Fibroblast of lung (primary cell): Measurements from ENCODE around the gene WDFY2. TPM values are rescaled to one million over a fixed set of nuclear protein-coding genes. Genes with fewer than 3 reads are reported as not detected.

Experiments
- DNase-seq, 2 donors: peaks; one replicate each; pipeline versions ENCODE4 v3.0.0 to v3.0.0-alpha.2; 2010; ENCODE audit warnings: low read depth in 2 of 2
- H2AFZ ChIP-seq: 2 replicates; pipeline ENCODE4 v1.5.1; 2012; ENCODE audit warnings: low read length, control low read depth, inconsistent platforms
- H3K27ac ChIP-seq: 2 replicates; pipeline ENCODE4 v1.5.1; 2011; ENCODE audit warnings: low read length, control low read depth; ENCODE audit not compliant: insufficient read depth
- H3K27me3 ChIP-seq: 2 replicates; pipeline ENCODE4 v1.5.1; 2011; ENCODE audit warnings: mild to moderate bottlenecking, low read length; ENCODE audit not compliant: control insufficient read depth, insufficient read depth
- H3K36me3 ChIP-seq: 2 replicates; pipeline ENCODE4 v1.5.1; 2011; ENCODE audit warnings: low read length; ENCODE audit not compliant: control insufficient read depth, insufficient read depth
- H3K4me1 ChIP-seq: 2 replicates; pipeline ENCODE4 v1.5.1; 2011; ENCODE audit warnings: low read length; ENCODE audit not compliant: control insufficient read depth, insufficient read depth; ENCODE audit errors: extremely low read depth
- H3K4me2 ChIP-seq: 2 replicates; pipeline ENCODE4 v1.5.1; 2011; ENCODE audit warnings: low read length, control low read depth; ENCODE audit not compliant: insufficient read depth; ENCODE audit errors: extremely low read depth
- H3K4me3 ChIP-seq, 4 experiments: fragments of 200-600 bp in 1 of 4; sonication (generic) in 1 of 4; replicated peaks in 1 of 4; 2 replicates each; pipeline ENCODE4 v1.5.1; 2011 to 2016; ENCODE audit warnings: low read length in 4 of 4, low read depth in 3 of 4, mild to moderate bottlenecking in 3 of 4, control low read depth in 2 of 4, inconsistent platforms in 1 of 4, mixed read lengths in 1 of 4; ENCODE audit not compliant: insufficient read depth in 1 of 4; ENCODE audit errors: control extremely low read depth in 1 of 4
- H3K79me2 ChIP-seq: 2 replicates; pipeline ENCODE4 v1.5.1; 2012; ENCODE audit warnings: mild to moderate bottlenecking, low read length, inconsistent platforms; ENCODE audit not compliant: control insufficient read depth, insufficient read depth
- H3K9ac ChIP-seq: 2 replicates; pipeline ENCODE4 v1.5.1; 2011; ENCODE audit warnings: mild to moderate bottlenecking, low read length, control low read depth; ENCODE audit not compliant: insufficient read depth
- H3K9me3 ChIP-seq: 2 replicates; pipeline ENCODE4 v1.5.1; 2012; ENCODE audit warnings: low read depth, low read length; ENCODE audit not compliant: control insufficient read depth, insufficient read depth
- H4K20me1 ChIP-seq: 2 replicates; pipeline ENCODE4 v1.5.1; 2011; ENCODE audit warnings: low read length; ENCODE audit not compliant: control insufficient read depth, insufficient read depth; ENCODE audit errors: extremely low read depth
- EZH2 ChIP-seq: IDR thresholded peaks from 2 replicates; pipeline ENCODE4 v1.5.1; 2012; ENCODE audit warnings: low read length, control low read depth, mild to moderate bottlenecking; ENCODE audit errors: missing control alignments
- polyA plus RNA-seq, 2 donors: library from polyadenylated mRNA; depleted of rRNA in 1 of 2; stranded (reverse) in 1 of 2; unstranded in 1 of 2; fragments of >200 nt; gene quantifications; 2 replicates each; pipeline ENCODE4 v1.2.1, GENCODE V29; 2011 to 2012; ENCODE audit warnings: missing spikeins in 1 of 2
- total RNA-seq: library from RNA; depleted of rRNA; stranded (reverse); fragments of >200 nt; gene quantifications from 2 replicates; pipeline ENCODE4 v1.2.1, GENCODE V29; 2014
- TF ChIP-seq, protein P1 (sequence below), 2 donors: IDR thresholded peaks in 1 of 2; conservative IDR thresholded peaks in 1 of 2; 1 replicate in 1 of 2; 2 replicates in 1 of 2; pipeline ENCODE4 v1.5.1; 2011 to 2012; ENCODE audit warnings: low read length in 2 of 2, control low read depth in 1 of 2, inconsistent platforms in 1 of 2, low read depth in 1 of 2, mild to moderate bottlenecking in 1 of 2

WDFY2 gene
- total and polyA plus RNA-seq, 2 donors (not counting 1 experiment from before 2014, with no cell fraction given) = 4.9 to 9.2 TPM

DNA sequence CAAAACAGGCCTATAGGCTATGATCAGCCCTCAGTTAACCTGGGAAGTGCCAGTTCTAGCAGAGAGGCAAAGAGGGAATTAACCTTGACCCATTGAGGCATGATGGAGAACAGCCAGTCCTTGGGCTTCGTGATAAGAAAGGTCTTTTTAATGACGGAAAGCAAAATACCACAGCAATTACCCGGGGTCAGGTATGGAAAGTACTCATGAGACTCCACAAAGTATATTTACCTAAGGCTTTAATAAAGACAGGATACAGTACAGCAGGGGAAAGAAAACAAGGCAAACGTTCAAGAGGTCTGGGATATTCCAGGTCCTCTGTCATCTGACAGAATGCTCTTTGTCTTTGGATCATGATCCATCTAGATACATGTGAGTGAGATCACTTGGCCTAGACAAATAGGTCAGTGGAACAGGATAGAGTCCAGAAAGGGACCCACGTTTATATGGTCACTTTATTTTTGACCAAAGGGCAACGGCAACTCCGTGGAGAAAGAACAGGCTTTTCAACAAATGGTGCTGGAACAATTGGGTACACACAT lies 52.2 kb downstream of the WDFY2 start:
- no peak for TF ChIP-seq EZH2
- TF ChIP-seq, protein P1, sequence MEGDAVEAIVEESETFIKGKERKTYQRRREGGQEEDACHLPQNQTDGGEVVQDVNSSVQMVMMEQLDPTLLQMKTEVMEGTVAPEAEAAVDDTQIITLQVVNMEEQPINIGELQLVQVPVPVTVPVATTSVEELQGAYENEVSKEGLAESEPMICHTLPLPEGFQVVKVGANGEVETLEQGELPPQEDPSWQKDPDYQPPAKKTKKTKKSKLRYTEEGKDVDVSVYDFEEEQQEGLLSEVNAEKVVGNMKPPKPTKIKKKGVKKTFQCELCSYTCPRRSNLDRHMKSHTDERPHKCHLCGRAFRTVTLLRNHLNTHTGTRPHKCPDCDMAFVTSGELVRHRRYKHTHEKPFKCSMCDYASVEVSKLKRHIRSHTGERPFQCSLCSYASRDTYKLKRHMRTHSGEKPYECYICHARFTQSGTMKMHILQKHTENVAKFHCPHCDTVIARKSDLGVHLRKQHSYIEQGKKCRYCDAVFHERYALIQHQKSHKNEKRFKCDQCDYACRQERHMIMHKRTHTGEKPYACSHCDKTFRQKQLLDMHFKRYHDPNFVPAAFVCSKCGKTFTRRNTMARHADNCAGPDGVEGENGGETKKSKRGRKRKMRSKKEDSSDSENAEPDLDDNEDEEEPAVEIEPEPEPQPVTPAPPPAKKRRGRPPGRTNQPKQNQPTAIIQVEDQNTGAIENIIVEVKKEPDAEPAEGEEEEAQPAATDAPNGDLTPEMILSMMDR (conservative IDR thresholded peaks at IDR 0.05 in 1 of 2, IDR thresholded peaks at IDR 0.05 in 1 of 2; ENCODE audit: low read depth in 1 of 2, low read length in 2 of 2) = no peak
- Histone ChIP-seq H3K4me3 (no peak overlapping the region), H3K4me1 (peaks cover 6% of the 10 kb centered on the region), H3K36me3 (no peaks in the 10 kb centered on the region), H3K79me2 (peaks cover 41% of the 10 kb centered on the region), H3K27me3 (no peaks in the 10 kb centered on the region), H2AFZ (no peak overlapping the region), H3K27ac (no peak overlapping the region), H4K20me1 (no peaks in the 10 kb centered on the region), H3K9ac (no peak overlapping the region), H3K4me2 (no peak overlapping the region), H3K9me3 (no peaks in the 10 kb centered on the region)
- no peak for DNase-seq

DNA sequence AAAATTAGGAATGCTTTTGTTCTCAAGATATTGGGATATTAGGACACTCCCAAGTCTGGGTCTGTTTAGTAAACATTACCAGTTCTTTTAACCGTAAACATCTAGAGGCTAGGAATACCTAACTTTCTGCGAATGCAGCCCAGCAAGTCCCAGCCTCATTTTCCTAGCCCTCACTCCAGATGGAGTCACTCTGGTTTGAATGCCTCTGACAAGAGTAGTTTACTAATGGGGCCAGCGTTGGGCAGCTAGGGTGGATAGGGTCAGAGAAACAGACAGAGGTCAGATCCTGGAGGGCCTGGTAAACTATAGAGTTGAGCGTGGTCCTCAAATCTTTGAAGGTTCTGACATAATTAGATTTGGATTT lies 53.6 kb downstream of the WDFY2 start:
- Histone ChIP-seq H3K9me3 (no peaks in the 10 kb centered on the region), H3K4me1 (peaks cover 2% of the 10 kb centered on the region), H4K20me1 (no peaks in the 10 kb centered on the region), H3K4me2 (no peak overlapping the region), H3K4me3 (no peak overlapping the region), H3K79me2 (peaks cover 31% of the 10 kb centered on the region), H3K36me3 (no peaks in the 10 kb centered on the region), H2AFZ (no peak overlapping the region), H3K27ac (no peak overlapping the region), H3K27me3 (no peaks in the 10 kb centered on the region), H3K9ac (no peak overlapping the region)
- no peak for DNase-seq
- TF ChIP-seq, protein P1 (conservative IDR thresholded peaks at IDR 0.05 in 1 of 2, IDR thresholded peaks at IDR 0.05 in 1 of 2; ENCODE audit: low read depth in 1 of 2, low read length in 2 of 2) = no peak
- TF ChIP-seq EZH2 = no peak

DNA sequence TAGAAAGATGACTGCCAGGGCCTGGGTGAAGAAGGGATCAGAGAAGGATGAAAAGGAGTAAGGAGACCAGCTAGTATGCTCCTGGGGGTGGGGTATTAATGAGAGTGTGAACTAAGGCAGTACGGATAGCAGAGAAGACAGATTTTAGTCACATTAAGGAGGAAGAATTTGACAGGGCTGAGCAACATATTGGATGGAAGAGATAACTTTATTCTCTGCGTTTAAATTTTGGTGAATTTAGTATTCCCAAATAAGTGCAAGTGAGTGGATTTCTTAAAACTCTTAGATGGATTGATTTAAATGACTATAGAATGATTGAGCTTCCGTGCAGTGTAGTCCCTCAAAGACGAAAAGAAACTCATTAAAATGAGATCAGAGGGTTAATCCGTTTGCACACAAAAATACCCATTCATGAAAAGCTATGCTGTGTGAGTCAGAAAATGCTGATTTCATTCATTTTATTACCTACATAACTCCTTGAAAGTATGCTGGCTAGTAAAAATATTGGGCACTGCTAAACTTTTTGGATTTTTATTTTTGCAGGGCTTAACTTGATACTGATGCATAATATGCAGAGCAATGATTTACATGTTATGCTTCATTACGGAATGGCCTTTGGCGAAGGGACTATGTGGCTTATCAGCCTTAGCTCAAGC lies 54.1 kb downstream of the WDFY2 start:
- Histone ChIP-seq H3K9me3 (no peaks in the 10 kb centered on the region), H3K79me2 (peaks cover 26% of the 10 kb centered on the region), H3K27me3 (no peaks in the 10 kb centered on the region), H4K20me1 (no peaks in the 10 kb centered on the region), H3K4me2 (no peak overlapping the region), H3K36me3 (no peaks in the 10 kb centered on the region), H3K9ac (no peak overlapping the region), H3K4me3 (no peak overlapping the region), H3K4me1 (peaks cover 2% of the 10 kb centered on the region), H2AFZ (no peak overlapping the region), H3K27ac (no peak overlapping the region)
- TF ChIP-seq EZH2 = no peak
- TF ChIP-seq, protein P1 (conservative IDR thresholded peaks at IDR 0.05 in 1 of 2, IDR thresholded peaks at IDR 0.05 in 1 of 2; ENCODE audit: low read depth in 1 of 2, low read length in 2 of 2) = no peak
- peak in 1 of 2 donors; percentile 45 for DNase-seq
